ENCODE data around the gene CD22.
"Not testable (repeated sequence)": the region's sequence is repeated elsewhere in the genome, so short reads cannot be mapped to it uniquely, and the experiment has no call there.

DNA sequence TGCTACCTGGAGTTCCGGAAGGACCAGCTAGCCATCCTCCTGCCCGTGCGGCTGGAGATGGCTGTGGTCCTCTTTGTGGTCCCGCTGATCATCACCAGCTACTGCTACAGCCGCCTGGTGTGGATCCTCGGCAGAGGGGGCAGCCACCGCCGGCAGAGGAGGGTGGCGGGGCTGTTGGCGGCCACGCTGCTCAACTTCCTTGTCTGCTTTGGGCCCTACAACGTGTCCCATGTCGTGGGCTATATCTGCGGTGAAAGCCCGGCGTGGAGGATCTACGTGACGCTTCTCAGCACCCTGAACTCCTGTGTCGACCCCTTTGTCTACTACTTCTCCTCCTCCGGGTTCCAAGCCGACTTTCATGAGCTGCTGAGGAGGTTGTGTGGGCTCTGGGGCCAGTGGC is 30.4 kb downstream of the CD22 start:
- TF ChIP-seq, protein P1, sequence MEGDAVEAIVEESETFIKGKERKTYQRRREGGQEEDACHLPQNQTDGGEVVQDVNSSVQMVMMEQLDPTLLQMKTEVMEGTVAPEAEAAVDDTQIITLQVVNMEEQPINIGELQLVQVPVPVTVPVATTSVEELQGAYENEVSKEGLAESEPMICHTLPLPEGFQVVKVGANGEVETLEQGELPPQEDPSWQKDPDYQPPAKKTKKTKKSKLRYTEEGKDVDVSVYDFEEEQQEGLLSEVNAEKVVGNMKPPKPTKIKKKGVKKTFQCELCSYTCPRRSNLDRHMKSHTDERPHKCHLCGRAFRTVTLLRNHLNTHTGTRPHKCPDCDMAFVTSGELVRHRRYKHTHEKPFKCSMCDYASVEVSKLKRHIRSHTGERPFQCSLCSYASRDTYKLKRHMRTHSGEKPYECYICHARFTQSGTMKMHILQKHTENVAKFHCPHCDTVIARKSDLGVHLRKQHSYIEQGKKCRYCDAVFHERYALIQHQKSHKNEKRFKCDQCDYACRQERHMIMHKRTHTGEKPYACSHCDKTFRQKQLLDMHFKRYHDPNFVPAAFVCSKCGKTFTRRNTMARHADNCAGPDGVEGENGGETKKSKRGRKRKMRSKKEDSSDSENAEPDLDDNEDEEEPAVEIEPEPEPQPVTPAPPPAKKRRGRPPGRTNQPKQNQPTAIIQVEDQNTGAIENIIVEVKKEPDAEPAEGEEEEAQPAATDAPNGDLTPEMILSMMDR (IDR thresholded peaks at IDR 0.05; ENCODE audit: poor library complexity, severe bottlenecking) = not testable (repeated sequence)
- TF ChIP-seq POLR2AphosphoS5 (IDR thresholded peaks at IDR 0.05) = not testable (repeated sequence)

All from neural cell (in vitro differentiated cells).